Fibroblast of peridontal ligament (primary cell): ENCODE measurements around the gene NYAP1.
A peak's percentile ranks its signal among the peaks of the same experiment; 100 is the strongest.

Experiments
- DNase-seq: peaks from one replicate; pipeline ENCODE4 v3.0.0-alpha.2; 2010; ENCODE audit errors: extremely low read depth

Gene NYAP1

DNA sequence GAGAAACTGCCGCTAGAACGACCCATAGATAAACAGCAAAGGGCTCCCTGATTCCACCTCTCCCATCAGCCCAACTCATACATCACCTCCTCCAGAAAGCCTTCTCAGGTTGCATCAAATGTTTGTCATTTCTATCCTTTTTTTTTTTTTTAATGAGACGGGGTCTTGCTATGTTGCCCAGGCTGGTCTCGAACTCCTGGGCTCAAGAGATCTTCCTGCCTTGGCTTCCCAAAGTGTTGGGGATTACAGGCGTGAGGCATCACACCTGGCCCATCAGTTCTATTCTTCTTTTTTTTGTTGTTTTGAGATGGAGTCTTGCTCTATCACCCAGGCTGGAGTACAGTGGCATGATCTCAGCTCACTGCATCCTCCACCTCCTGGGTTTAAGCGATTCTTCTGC, 26.7 kb upstream of the NYAP1 start:
- DNase-seq: no peak

DNA sequence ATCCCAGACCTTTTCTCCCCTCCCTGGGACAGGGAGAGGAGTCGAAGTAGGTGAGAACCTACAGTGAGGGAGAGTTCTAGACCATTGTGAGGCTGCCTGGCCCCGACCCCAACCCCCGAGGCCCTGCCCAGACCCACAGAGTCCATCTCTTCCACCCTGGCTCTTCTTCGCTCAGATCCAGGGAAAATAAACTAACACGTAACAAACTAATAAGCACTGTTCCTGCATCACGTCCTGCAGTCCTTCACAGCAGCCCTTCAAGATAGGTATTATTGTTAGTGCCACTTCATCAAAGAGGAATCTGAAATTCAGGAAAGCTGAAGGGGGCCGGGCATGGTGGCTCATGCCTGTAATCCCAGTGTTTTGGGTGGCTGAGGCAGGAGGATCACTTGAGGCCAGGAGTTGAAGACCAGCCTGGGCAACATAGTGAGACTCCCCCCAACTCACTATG, 19.5 kb upstream of the NYAP1 start, which contains the start of gene SPACDR:
TSS of gene SPACDR (minus strand) at position 51 of the 451 bp plus-strand sequence. CDS start 235 bp downstream, outside the sequence.
- DNase-seq: no peak

DNA sequence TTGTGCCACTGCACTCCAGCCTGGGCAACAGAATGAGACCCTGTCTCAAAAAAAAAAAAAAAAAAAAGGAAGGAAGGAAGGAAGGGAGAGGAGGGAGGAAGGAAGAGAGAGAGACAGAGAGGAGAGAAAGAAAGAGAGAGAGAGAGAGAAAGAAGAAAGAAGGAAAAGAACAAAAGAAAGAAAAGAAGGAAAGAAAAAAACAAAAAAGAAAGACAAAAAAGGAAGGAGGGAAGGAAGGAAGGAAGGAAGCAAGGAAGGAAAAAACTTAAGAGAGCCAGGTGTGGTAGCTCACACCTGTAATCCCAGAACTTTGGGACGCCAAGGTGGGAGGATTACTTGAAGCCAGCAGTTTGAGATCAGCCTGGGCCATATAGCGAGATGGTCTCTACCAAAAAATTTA, 18.9 kb upstream of the NYAP1 start:
- DNase-seq: no peak

DNA sequence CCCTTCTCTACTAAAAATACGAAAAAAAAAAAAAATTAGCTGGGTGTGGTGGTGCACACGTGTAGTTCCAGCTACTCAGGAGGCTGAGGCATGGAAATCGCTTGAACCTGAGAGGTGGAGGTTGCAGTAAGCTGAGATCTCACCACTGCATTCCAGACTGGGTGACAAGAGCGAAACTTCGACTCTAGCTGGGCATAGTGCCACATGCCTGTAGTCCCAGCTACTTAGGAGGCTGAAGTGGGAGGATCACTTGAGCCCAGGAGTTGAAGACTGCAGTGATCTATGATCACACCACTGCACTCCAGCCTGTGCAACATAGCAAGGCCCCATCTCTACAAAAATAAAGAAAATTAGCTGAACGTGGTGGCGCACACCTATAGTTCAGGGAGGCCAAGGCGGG, 18.4 kb upstream of the NYAP1 start:
- no peak for DNase-seq

DNA sequence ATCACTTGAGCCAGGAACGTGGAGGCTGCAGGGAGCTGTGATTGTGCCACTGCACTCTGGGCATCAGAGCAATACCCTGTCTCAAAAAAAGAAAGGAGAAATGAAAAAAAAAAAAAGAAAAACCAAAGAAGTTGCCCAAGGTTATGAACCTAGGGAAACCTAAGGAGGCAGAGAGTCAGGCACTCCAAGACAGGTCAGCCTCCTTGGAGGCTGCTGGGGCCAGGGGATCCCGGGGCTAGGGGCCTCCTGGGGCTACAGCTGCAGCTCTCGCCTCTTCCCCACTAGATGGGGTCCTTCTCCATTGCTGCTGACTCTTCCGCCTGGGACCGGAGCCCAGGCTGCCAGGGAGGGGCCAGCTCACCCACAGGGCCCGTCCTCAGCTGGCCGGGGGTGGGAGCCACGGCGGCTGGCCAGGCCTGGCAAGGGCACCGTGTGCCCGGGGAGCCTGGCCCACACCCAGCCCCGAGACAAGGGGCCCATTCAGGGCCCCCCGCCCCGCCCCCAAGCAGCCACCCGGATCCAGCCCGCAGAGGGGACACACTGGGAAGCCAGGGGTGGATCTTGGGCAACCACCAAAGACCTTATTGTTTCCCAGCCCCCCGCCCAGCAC, 17.9 kb upstream of the NYAP1 start:
- DNase-seq: peak; percentile 69

DNA sequence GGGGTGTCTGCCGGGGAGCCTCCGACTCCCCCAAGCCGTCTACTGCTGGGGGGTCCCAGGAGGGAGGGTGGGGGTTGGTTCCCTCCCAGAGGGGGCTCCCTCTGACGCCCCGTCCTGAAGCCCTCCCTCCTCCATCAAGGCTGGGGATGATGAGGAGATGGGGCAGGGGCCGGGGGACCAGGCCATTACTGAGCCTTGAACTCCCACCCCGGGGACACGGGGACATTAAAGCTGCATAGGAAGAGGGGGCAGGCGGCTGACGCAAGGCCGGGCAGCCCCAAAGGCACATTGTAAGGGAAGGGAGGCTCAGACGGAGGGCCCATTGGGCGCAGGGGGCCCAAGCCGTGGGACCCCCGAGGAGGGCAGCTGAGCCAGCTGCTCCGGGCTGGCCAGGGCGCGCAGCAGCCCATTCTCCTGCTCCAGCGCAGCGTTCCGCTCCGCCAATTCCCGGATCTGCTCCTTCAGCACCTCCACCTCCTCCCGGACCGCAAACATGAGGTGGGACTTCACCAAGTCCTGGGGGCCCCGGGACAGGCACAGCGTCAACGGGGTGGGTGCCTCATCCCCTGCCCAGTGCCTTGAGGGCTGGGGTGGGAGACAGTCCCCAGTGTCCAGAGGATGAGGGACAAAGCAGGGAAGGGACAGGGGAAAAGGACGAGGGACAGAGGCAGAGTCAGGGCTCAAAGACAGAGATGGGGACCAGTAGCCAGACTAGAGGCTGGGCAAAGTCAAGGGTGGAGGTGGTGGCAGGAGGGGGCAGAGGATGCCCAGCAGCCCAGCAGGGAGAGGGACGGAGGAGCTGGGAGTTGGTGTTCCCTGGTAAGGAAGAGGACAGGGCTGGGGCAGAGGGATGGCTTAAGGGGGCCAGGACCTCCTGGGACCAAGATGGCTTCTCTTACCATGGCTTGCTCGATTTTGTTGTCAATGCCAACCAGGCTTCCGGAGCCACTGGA, 16.8 kb upstream of the NYAP1 start:
- DNase-seq: no peak

DNA sequence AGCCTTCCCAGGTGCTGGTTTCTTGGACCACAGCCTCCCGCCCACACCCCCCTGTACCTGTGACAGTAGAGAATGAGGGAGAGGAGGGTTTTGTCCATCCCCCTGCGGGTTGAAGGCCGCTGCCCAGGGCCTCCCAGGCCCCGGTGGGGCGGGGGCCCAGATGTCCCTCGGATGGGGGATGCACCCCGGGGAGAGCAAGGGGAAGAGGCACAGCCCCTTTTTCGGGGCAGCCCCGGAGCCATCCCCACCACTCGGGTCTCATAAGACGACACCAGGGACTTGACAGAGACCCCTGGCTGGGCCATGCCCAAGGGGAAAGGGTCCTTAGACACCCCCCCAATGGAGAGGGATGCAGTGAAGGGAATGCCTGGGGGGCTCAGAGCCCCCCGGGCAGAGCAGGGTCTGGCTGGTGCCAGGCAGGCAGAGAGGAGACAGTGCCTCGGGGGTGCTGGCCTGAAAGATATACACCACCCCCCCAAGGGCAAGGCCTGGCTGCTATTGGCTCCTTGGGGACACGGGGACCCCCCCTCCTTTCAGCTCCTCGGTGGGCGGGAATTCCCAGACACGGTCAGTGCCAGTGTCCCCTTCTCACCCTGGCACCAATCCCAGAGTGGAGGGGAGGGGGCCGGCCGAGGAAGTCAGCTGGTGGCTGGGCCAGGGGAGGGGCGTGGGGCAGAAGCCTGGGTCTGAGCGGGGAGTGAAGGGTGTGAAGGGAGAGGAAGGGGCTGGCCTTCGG, 15.9 kb upstream of the NYAP1 start:
- DNase-seq: no peak

DNA sequence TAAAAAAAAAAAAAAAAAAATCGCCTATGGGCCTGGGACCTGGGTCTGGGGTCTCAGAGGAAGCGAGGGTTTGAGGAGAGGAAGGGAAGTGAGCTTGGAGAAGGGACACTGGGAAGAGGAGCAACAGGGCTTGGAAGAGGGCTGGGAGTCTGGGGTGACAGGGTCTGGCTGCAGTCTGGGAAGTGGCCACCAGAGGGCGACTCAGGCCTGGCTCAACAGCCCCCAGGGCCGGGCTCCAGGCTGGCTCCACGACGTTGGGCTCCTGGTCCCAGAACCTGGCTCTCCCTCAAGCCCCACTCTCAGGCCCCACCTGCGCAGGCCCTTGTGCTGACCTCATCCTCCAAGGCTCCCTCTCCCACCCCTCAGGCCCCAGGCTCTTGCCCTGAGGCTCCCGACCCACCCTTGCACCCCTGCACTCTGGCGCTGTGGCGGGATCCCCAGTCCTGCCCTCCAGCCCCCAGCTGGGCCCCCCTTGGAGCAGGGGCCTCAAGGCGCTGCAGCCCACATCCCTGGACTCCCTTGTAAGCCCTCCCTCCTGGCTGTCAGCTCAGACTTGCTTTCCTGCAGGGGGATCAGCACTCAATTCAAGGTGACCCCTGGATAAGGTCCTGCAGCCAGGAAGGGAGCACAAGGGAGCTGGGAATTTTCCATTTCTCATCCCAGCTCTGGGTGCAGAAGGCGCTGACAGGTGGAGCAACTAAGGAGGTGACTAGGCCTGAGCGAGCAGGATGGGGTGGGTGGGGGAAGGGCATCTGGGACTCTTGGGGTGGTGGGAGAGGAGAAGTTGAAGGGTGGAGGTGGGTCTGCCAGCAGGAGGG, 14.3 kb upstream of the NYAP1 start:
- DNase-seq: peak; percentile 67

DNA sequence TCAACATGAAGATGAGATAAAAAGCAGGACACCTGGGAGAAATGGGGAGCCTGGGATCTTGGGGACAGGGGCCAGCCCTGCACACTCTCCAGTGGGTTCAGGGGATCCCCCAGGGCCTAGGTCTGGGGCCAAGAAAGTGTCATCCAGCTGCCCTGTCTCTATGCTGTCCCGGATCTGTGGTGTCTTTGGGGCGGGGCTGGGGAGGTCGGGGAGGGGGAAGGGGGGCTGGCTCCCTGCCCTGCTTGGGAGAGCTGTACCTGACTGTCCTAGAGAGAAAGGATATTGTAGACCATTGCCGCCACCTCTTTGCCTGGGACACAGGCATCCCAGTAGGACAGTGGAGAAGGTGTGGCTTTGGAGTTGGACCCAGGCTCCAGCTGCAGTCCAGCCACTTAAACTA, 12.7 kb upstream of the NYAP1 start:
- no peak for DNase-seq

DNA sequence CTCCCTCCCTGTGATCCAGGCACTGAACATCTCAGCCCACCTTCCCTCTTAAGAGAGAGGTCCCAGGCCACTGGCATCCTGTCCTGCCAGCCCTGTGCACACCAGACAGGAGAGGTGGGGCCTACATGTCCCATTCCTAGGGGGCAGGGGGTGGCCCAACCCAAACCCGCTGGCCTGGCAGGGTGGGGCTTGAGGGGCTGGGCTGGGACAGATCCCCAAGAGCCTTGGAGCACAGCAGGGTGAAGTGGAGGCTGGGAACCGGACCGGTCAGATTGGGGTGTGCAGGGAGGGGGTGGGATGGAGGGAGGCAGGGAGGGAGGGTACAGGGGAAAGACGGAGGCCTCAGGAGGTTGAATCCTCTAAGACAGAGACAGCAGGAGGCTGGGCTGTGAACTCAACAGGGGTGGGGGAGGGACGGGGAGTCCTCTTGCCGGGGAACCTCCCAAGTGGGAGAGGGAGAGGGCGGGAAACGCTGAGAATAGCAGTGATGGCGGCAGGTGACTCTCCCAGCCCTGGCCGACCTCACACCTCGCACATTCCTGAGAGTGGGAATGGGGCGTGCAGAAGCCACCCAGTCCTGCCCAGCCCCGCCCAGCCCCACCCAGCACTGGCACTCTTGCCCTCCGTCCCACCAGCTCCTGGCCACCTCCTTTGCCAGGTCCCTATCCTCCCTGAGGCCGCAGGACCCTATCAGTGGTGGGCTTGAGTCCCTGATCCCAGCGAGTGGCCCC, 11.4 kb upstream of the NYAP1 start:
- no peak for DNase-seq

DNA sequence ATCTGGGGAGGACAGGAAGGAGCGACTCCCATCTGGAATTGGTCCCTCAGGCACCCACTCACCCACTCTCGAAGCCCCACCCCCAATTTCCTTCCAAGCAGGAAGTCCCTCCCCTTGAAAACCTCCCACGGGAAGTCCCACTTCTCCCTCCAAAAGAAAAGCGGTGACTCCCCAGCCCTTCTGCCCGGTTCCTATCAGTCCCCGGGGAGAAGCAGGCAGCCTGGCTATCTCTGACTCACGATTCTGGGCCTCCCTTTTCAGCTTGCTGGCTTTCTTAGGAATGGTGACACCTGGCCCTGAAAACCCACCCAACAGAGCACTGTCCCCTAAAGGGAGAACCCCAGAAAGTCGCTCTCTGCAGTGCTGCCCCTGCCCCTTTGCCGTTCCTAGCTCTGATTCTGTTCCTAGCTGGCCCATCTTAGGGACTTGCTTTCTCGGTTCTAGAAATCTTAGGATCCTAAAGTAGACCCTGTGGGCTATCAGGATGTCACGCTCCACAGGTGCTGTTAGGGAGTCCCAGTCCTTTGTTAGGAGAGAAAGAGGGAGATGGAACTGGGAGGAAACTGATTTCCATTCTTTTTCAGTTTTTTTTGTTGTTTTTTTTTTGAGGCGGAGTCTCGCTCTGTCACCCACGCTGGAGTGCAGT, 10.8 kb upstream of the NYAP1 start:
- DNase-seq: peak; percentile 20

DNA sequence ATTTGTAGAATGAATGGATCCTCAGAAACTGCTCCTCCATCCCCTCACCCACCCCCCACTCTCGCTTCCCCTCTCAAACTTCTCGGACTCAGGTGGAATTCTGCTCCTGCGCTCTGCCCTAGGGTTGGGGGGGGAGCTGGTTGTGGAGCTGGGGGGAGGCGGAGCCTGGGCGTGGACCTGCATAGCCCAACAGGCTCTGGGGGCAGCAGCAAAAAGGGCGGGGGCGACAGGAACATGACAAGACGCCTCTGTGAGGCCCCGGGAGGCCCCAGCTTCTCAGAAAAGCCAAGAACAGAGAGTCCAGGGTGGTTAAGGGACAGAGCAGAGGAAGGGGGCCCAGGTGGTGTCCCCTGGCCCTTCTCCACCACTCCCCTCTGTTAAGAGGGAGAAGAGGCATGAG, 8.2 kb upstream of the NYAP1 start:
- no peak for DNase-seq

DNA sequence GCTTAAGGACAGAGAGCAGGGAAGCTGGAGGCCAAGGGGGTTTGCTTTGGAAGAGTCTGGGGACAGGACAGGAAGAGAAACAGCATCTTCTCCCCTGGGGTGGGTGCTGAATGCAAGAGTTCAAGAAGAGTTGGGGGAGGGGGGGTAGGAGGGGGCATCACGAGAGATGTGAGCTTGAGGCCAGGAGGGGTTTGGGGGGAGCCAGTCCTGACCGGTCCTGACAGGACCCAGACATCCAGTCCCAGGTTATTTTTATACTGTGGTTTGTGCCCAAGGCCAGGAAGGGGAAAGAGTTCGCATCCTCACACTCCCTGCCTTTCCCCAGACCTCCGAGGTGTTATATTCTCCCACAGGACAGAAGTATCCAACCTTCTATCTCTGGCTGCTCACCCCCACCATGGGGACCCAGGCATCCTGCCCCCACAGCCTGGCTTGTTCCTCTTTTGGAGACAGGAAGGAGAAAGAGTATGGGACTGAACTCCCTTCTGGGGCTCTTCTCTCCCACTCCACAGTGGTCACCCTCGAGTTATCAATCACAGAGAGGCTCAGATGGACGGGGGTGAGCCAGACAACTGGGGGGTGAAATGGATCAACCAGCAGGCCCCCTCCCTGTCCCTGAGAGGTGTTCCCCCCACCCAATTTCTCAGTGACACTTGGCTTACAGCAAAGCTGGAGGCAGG, 7.5 kb upstream of the NYAP1 start:
- no peak for DNase-seq

DNA sequence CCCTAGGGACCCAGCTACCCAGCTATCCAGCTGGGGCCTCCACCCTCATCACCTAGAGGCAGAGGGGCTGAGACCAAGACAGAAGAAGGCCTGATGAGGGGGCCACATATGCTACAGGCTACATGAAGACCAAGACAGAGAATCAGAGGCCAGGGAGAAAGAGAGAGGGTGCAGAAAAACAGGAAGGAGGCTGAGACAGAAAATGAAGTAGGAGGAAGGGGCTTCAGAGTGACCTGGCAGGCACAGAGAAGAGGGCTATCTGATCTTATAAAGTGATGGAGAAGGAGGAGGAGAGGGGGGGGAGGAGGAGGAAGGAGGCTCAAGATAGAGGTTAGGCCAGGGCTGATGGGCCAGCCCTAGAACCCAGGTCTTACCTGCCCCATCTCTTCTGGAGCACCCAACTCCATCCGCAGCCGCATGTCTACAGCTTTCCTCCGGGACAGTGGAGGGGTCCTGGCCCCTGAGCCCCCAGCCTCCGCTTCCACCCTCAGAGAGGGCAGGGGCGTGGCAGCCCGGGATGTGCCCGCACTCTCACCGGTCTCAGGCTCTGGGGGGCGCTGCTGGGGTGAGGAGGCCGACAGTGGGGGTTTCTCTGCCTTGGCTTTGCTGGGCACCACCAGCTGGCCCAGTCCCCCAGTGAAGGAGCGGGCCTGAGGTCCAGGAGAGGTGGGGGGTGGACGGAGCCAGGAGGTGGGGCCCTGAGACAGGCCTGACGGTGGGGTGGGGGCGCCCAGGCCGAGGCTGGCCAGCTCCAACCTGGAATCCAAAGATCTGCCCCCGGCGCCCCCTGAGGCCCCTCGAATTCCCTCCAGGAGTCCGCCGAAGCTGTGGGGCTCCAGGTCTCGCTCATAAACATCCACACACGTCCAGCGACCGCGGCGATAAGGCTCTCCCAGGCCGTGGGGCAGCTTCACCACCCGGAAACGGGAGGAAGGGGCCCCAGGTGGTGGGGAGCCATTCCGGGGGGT, 6.5 kb upstream of the NYAP1 start:
- no peak for DNase-seq

DNA sequence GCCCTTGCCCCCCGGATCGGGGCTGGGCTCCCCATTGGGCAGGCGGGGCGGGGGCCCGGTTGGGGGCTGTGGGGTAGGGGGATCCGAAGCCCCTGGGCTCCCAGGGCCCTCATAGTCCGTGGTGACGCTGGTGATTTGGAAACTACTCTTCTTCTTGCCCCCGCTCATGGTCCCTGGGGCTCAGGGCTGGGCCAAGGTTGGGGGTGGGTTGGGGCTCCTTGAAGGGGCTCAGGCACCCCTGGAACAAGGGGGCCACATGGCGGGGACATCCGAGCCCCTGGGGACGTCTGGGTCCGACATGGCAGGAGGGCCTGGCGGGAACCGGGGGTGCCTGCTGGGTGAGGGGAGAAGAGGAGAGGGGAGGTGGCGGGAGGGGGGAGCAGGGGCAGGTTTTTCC, 5.9 kb upstream of the NYAP1 start:
- no peak for DNase-seq

DNA sequence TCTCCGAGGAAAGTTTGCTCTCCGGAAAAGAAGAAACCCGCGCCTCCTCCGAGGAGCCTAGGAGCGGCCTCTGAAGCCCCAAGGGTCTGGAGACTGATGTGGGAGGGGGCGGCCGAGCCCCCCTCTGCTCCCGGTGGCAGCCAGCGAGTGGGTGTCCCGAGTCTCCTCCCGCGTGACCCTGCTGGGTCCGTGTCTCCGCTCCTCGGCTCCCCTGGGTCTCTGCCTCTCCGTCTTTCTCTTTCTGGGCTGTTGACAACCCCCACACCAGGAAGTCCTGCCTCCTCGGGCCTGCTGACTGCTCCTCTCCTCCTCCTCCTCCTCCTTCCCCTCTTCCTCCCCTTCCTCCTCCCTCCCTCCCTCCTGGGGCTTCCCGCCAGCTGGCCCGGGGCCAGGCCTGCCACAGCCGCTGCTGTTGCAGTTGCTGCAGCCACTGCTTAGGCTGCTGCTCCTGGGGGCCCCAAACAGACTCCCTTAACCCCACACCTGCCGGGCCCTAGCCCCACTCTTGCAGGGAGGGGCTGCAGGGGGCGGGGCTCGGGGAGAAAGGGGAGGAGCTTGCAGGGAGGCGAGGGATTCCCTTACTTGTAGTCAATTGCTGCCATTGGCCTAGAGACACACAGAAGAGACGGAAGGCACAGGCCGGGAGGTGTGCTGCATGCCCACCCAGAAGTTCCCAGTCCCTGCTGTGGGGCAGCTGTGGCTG, 4.6 kb upstream of the NYAP1 start, which contains the start of gene TSC22D4:
TSS of gene TSC22D4 (minus strand) at position 257 of the 703 bp plus-strand sequence. CDS start 1,176 bp downstream, outside the sequence.
- peak; percentile 89 for DNase-seq

DNA sequence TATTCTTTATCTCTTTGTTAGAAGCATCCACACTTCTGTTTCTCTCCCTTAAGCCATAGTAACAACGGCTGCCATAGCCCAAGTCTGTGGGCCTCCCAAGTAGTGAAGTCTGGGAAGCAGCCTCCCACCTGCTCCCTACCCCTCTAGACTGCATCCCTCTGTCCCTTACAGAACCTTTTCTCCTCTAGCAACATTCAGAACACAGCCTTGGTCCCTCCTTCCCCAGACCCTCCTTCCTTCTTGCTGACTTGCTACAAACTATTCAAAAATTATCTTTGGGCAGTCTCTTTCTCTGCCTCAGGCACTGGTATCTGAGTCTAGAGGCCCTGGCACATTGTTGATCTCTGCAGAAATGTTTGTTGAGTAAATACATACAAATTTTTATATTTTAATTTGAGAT, 2.3 kb upstream of the NYAP1 start:
- no peak for DNase-seq

DNA sequence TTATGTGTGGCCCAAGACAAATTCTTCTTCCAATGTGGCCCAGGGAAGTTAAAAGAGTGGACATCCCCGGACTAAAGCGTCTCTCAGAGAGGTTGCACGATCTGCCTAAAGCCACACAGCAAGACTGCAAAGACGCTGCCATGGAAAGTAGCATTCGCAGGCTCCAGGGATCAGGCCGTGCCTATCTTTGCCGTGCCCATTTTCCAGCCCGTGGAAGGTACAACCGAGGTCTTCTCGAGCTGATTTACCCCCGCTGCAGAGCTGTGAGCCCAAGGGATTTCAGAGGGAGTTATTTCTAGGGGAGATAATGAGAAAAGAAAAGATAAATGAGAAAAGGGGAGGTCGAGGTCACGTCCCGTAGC, 1.0 kb upstream of the NYAP1 start:
- no peak for DNase-seq
